HK-2 (cell line): Measurements from ENCODE around the gene AUH.

ENCODE experiments used
- DNase-seq: peaks from one replicate; pipeline ENCODE4 v3.0.0-alpha.2; 2018; ENCODE audit not compliant: unreplicated experiment

Gene AUH

GRCh38 chr9:91340395-91340967 is 21.2 kb downstream of the AUH start:
- DNase-seq, result no peak

GRCh38 chr9:91338681-91339080 is 23.0 kb downstream of the AUH start:
- DNase-seq, result no peak

GRCh38 chr9:91336786-91337185 is 24.9 kb downstream of the AUH start:
- no peak for DNase-seq

DNA sequence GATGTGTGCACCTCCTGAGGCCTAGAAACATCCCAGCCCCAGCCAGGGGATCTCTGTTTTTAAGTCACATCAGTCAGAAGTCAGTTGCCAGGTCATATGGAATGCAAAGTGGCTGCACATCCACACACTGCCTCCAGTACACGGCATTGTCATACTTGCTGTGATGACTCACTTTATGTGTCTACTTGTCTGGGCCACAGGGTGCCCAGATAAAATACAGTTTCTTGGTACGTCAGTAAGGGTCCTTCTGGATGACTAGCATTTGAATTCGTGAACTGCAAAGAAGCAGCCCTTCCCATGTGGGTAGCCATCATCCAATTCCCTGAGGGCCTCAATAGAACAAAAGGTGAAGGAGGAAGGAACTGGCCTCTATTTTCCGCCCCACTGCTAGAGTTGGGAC is 27.7 kb downstream of the AUH start:
- no peak for DNase-seq

DNA sequence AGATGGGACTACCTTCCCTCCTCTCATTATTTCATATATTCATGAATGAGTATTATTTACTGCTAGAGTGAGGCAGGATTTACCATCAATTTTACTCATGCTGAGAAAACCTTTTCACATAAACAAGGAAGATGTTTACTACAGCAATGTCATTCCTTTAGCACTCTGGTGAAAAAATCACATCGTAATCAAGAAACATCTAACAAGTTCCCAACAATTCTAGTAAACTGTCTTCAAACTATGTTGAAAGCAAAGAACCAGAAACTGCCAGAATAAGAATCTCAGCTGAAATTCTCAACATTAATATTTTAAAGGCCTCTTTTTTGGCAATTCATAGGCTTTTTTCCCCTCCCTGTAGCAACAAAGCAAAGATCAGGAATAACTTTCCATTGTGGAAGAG is 28.2 kb downstream of the AUH start:
- no peak for DNase-seq

DNA sequence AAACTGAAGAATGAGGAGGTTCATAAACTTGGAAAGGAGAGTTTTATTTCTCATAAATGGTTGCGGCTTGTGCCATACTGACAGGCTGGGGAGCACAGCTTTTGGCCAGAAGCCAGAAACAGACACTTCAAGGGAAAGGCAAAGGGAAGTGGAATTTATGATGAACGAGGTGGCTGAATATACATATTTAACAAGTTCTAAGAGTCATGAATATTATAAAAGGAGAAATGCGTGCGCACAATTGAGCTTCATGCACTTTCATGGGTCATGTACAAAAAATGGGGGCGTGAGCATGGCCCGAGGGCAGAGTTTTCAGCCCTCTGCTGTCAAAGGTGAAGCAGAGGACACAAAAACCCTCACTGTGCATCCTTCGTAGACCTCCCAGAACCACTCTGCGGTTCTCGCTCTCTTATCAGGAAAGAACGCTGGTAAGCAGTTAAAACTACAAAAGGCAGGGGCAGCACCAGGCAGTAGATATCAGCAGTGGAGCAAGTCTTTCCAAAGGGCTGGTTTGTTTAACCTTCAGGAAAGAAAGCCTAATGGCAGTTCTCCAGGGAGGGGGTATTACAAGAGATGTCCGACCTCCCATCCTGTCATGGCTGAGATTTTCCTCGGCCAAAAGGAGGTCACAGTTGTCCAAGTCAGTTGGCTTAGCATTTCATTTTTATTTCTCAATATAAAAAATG is 29.0 kb downstream of the AUH start:
- no peak for DNase-seq

DNA sequence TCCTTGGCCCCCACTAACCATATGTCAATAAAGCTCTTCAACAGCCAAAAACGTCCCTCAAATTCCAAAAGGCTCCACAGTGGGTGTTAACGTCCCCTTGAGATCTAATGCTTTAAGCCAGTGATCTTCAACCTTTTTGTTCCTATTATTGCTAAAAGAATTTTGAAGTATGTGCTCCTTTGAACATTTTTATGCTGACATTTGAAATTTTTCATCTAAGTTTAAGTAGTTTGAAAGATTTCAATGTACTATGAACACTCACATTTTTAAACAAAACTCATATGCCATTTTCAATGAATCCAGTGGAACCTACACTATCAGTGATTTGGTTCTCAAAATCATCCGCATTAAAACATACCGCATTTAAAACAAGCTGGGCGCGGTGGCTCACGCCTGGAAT is 29.9 kb downstream of the AUH start:
- DNase-seq, result no peak

GRCh38 chr9:91328186-91328585 is 33.5 kb downstream of the AUH start:
- no peak for DNase-seq

DNA sequence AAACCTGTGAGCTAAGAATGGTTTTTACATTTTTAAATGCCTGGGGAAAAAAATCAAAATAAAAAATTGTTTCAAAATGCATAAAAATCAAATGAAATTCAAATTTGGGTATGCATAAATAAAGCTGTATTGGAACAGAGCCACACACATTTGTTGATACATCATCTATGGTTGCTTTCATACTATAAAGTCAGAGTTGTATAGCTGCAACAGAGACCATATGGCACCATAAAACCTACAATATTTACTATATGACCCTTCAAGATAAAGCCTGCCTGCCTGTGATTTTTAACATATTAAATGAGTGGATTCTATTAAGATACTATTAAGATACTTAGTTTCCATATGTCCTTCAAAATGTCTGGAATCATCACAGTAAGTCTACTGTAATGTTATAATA is 40.0 kb downstream of the AUH start:
- DNase-seq, result no peak

DNA sequence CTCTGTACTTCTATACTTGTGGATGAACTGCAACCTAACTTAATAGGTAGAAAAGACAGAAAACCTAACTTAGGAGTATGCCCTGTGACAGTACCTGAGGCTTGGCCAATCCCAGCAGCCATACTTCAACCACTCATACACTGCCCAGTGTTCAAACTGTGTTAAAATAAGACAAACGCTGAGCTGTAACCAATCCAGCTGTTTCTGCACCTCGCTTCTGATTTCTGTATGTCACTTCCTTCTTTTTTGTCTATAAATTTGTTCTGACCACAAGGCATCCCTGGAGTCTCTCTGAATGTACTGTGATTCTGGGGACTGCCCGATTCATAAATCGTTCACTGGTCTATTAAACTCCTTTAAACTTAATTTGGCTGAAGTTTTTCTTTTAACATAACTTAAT is 41.4 kb downstream of the AUH start:
- no peak for DNase-seq

GRCh38 chr9:91316093-91316492 is 45.6 kb downstream of the AUH start:
- DNase-seq, result no peak

GRCh38 chr9:91315191-91315590 is 46.5 kb downstream of the AUH start:
- no peak for DNase-seq

DNA sequence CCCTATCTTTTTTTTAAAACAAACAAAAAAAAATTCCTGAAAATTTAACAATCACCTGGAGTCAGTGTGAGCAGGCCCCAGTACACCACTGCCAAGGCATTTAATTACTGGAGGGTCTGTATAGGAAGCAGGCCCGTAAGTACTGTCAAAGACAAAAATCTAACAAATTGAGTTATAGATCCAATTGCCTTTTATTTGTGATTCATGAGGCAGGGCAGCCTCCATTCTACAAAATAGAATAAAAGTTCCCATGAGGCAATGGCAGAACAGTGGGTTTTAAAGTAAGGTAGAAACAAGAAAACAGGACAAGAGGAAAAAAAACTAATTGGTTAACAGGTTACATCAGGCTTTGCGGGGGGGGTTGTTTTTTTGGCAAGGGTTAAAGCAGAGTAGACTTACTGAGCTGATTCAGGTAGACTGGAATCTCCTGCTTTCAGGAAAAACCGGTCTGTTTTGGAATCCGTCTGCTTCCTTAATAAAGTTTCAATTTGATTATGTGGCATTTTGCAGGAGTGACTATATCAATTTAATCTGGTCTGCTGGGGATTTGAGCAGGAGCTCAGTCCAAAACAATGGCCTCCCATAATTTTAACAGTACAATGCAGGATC is 48.9 kb downstream of the AUH start:
- no peak for DNase-seq

- DNase-seq, result no peak
Observed at GRCh38 chr9:91310037-91310436, 51.7 kb downstream of the AUH start.

- no peak for DNase-seq
Observed at GRCh38 chr9:91308191-91308590, 53.5 kb downstream of the AUH start.

DNA sequence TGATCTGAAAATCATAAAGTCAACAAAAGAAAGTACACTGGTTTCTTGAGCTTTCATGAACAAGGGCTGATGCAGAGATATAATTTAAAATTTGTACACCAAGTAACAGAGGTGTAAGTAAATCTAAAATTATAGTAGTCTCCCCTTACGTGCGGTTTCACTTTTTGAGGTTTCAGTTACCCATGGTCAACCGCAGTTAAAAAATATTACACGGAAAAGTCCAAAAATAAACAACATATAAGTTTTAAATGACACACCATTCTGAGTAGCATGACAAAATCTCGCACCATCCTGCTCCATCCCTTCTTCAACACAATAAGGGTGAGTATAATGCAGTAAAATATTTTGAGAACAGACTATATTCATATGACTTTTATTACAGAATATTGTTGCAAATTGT is 54.4 kb downstream of the AUH start:
- no peak for DNase-seq

DNA sequence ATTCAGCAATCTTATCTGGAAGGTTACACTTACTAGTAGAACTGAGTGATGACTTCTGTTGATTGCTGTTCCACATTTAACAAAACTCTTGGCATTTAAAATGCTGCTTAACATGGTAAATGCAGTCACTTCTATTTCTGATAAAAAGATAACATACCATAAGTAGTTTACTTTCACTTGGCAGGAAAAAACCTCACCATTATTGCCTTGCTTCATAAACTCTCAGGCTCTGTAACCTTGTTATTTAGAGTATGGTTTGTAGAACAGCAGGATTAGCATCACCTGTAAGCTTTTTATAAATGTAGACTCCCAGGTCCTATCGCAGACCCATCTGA is 55.5 kb downstream of the AUH start:
- no peak for DNase-seq

DNA sequence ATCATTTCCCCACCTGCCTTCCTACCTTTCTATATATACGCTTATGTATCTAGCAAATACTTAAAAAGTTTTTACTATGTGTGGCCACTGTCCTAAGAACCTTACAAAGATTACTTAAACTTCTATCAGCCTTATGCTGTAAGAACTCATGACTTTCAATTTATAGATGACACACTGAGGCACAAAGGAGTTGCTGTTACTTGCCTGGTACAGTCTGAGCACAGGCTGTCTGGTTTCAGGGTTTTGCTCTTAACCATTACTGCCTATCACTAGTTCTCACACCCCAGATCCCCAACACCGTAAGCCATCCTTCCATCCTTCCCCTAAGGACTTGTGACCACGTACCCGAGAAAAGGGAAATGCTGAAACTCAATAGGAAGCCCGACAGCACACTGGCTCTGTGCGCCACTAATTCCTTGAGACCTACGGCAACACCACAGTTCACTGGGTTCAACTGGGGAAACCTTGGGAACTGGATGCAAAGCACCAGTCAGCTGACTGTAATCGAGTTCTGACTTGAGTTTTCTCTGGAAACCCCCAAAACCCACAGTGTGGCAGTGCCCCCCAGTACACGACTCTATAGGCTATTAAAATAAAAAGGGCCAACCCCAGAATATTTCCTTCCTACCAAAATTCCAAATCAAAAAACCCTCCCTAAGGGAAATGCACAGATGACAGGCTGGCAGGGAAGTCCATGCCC is 56.0 kb downstream of the AUH start:
- no peak for DNase-seq

DNA sequence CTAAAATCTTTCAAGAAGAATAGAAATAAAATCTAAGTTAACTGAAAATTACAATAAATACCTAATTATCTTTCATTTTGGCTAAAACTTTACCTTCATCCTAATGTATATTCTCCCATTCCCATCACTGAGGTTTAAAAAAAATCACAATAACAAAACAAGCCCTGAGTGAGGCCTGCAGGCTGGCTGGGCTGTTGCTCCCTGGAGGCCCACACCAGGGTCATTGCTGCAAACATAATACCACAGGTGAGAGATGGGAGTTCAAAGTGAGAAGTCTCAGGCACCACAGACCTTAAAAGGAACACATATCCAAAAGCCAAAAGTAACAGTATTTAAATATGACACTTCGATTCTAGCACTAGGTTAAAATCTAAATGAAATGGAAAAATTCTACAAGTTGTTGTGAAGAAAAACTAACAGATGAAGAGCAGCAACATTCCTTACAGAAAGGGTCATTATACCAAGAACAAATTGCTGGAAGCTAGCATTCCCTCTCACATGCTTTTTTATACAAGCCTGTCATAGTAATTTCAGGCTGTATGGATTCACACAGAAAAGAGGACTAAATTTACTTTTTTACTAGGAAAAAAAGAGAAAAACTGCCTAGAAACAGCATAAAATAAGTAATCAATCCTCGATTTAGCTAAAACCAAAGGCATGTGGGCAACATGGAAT is 57.8 kb downstream of the AUH start:
- no peak for DNase-seq

DNA sequence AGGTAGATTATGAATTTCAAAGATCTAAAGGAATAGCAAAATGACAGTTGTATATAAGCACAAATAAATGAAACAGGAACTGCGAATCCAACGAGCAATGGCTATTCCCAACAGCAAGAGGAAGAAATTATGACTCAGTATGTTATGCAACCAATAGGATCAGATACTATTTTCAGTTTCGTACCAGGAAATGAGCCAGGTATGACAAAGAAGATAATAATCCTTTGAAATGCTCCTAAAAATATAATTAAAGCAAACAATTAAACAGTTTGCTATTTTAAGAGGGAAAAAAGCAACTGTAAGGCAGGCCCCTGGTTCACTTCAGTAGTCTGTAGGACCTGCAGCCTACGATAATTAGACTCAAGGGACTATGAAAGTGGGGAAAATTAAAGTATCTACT is 58.9 kb downstream of the AUH start:
- DNase-seq, result no peak

- DNase-seq, result no peak
Observed at GRCh38 chr9:91301161-91301560, 60.6 kb downstream of the AUH start.

- no peak for DNase-seq
Observed at GRCh38 chr9:91298311-91298710, 63.4 kb downstream of the AUH start.

- DNase-seq, result no peak
Observed at GRCh38 chr9:91297306-91297705, 64.4 kb downstream of the AUH start.
